Naive B cell (primary cell): ENCODE results near the gene TSPAN10. TPM values are rescaled to one million over a fixed set of nuclear protein-coding genes. Genes with fewer than 3 reads are reported as not detected.

Experiments
- ATAC-seq, 2 donors: fragments of 150-1000 bp; cut with Tn5 transposase; 2 replicates each; pipeline ENCODE4 v1.10.0; 2021; ENCODE audit warnings: low read depth in 2 of 2, mild to moderate bottlenecking in 2 of 2, moderate library complexity in 2 of 2
- DNase-seq: peaks from one replicate; pipeline ENCODE4 v3.0.0; 2022
- H3K27ac Mint-ChIP-seq, 6 donors: one replicate each; pipeline ENCODE4 v1.8.0; 2020 to 2022; ENCODE audit warnings: mild to moderate bottlenecking in 6 of 6, mixed read lengths in 6 of 6, moderate library complexity in 5 of 6, inconsistent platforms in 2 of 6
- H3K27me3 Mint-ChIP-seq, 3 donors: one replicate each; pipeline ENCODE4 v1.8.0; 2021 to 2022; ENCODE audit warnings: mixed read lengths in 3 of 3, mild to moderate bottlenecking in 1 of 3
- H3K36me3 Mint-ChIP-seq, 2 donors: one replicate each; pipeline ENCODE4 v1.8.0; 2020 to 2022; ENCODE audit warnings: mixed read lengths in 2 of 2, inconsistent platforms in 1 of 2, mild to moderate bottlenecking in 1 of 2
- H3K4me1 Mint-ChIP-seq, 3 donors: one replicate each; pipeline ENCODE4 v1.8.0; 2020 to 2022; ENCODE audit warnings: mixed read lengths in 3 of 3, inconsistent platforms in 1 of 3, mild to moderate bottlenecking in 1 of 3, moderate library complexity in 1 of 3
- H3K4me3 Mint-ChIP-seq, 8 donors: one replicate each; pipeline ENCODE4 v1.8.0; 2020 to 2022; ENCODE audit warnings: mild to moderate bottlenecking in 8 of 8, mixed read lengths in 8 of 8, moderate library complexity in 8 of 8, inconsistent platforms in 2 of 8
- H3K9me3 Mint-ChIP-seq, 7 donors: one replicate each; pipeline ENCODE4 v1.8.0; 2020 to 2022; ENCODE audit warnings: mixed read lengths in 7 of 7, mild to moderate bottlenecking in 5 of 7, inconsistent platforms in 2 of 7, moderate library complexity in 1 of 7
- polyA plus RNA-seq, 6 donors: library from polyadenylated mRNA; unstranded; fragments of 300-500 nt; fragmentation: Illumina TruSeq; gene quantifications; one replicate each; pipeline ENCODE4 v1.2.3, GENCODE V29; 2021; ENCODE audit warnings: low read depth in 6 of 6

Gene TSPAN10
- polyA plus RNA-seq, 6 donors from 2014 or later = 0.34 to 0.92 (median 0.86) TPM; not detected in 1

GRCh38 chr17:81641825-81642489, 5.0 kb downstream of the TSPAN10 start:
- Mint-ChIP-seq H3K27me3 (peaks cover 0 to 3% (median 2%) of the 10 kb centered on the region in 3 donors), H3K4me1 (peaks cover 0 to 5% (median 3%) of the 10 kb centered on the region in 3 donors), H3K4me3 (peak overlapping the region in 1 of 8 donors; percentile 49), H3K36me3 (no peaks in the 10 kb centered on the region), H3K9me3 (no peaks in the 10 kb centered on the region), H3K27ac (no peak overlapping the region)
- DNase-seq (no peak), ATAC-seq (no peak)

- no peaks in the 10 kb centered on the region for H3K36me3 Mint-ChIP-seq
- H3K4me3 Mint-ChIP-seq = no peak overlapping the region
- DNase-seq = no peak
- no peaks in the 10 kb centered on the region for H3K4me1 Mint-ChIP-seq
- no peak overlapping the region for H3K27ac Mint-ChIP-seq
- peaks cover 0 to 4% (median 0%) of the 10 kb centered on the region in 7 donors for H3K9me3 Mint-ChIP-seq
- no peak for ATAC-seq
- peaks cover 9 to 21% (median 11%) of the 10 kb centered on the region in 3 donors for H3K27me3 Mint-ChIP-seq
Measured at GRCh38 chr17:81644496-81644895, 7.5 kb downstream of the TSPAN10 start.

- H3K27me3 Mint-ChIP-seq = peaks cover 9 to 26% (median 11%) of the 10 kb centered on the region in 3 donors
- H3K4me1 Mint-ChIP-seq = no peaks in the 10 kb centered on the region
- H3K9me3 Mint-ChIP-seq = peaks cover 0 to 4% (median 0%) of the 10 kb centered on the region in 7 donors
- H3K4me3 Mint-ChIP-seq = no peak overlapping the region
- H3K36me3 Mint-ChIP-seq = no peaks in the 10 kb centered on the region
- DNase-seq (no peak), ATAC-seq (no peak)
- H3K27ac Mint-ChIP-seq = no peak overlapping the region
Measured at GRCh38 chr17:81644976-81645952, 8.3 kb downstream of the TSPAN10 start.

- H3K36me3 Mint-ChIP-seq = no peaks in the 10 kb centered on the region
- ATAC-seq (no peak), DNase-seq (no peak)
- peaks cover 9 to 39% (median 18%) of the 10 kb centered on the region in 3 donors for H3K27me3 Mint-ChIP-seq
- H3K9me3 Mint-ChIP-seq = peaks cover 0 to 4% (median 0%) of the 10 kb centered on the region in 7 donors
- H3K4me3 Mint-ChIP-seq = no peak overlapping the region
- H3K4me1 Mint-ChIP-seq = peaks cover 0 to 5% (median 2%) of the 10 kb centered on the region in 3 donors
- no peak overlapping the region for H3K27ac Mint-ChIP-seq
Measured at GRCh38 chr17:81646869-81647600, 10.0 kb downstream of the TSPAN10 start.

- ATAC-seq = no peak
Measured at GRCh38 chr17:81647640-81648012, 10.6 kb downstream of the TSPAN10 start.

GRCh38 chr17:81648013-81648706, 11.2 kb downstream of the TSPAN10 start:
- Mint-ChIP-seq H3K27ac (no peak overlapping the region), H3K36me3 (no peaks in the 10 kb centered on the region), H3K4me1 (peaks cover 2 to 9% (median 5%) of the 10 kb centered on the region in 3 donors), H3K27me3 (peaks cover 9 to 40% (median 19%) of the 10 kb centered on the region in 3 donors), H3K9me3 (peaks cover 0 to 4% (median 0%) of the 10 kb centered on the region in 7 donors), H3K4me3 (no peak overlapping the region)
- no peak for DNase-seq
- ATAC-seq = no peak

More at GRCh38 chr17:81647640-81648012, 10.6 kb downstream of the TSPAN10 start:
- Mint-ChIP-seq H3K4me1 (peaks cover 0 to 6% (median 3%) of the 10 kb centered on the region in 3 donors), H3K27me3 (peaks cover 9 to 40% (median 19%) of the 10 kb centered on the region in 3 donors), H3K4me3 (no peak overlapping the region), H3K27ac (no peak overlapping the region), H3K9me3 (peaks cover 0 to 4% (median 0%) of the 10 kb centered on the region in 7 donors), H3K36me3 (no peaks in the 10 kb centered on the region)
- DNase-seq = no peak

GRCh38 chr17:81648707-81649085, 11.7 kb downstream of the TSPAN10 start:
- H3K27me3 Mint-ChIP-seq = peaks cover 9 to 46% (median 19%) of the 10 kb centered on the region in 3 donors
- peaks cover 7 to 15% (median 10%) of the 10 kb centered on the region in 3 donors for H3K4me1 Mint-ChIP-seq
- no peak overlapping the region for H3K27ac Mint-ChIP-seq

GRCh38 chr17:81650951-81651350, 14.0 kb downstream of the TSPAN10 start:
- no peaks in the 10 kb centered on the region for H3K36me3 Mint-ChIP-seq
- no peak overlapping the region for H3K27ac Mint-ChIP-seq
- peaks cover 0 to 4% (median 0%) of the 10 kb centered on the region in 7 donors for H3K9me3 Mint-ChIP-seq
- peaks cover 9 to 47% (median 19%) of the 10 kb centered on the region in 3 donors for H3K27me3 Mint-ChIP-seq
- H3K4me1 Mint-ChIP-seq = peaks cover 11 to 21% (median 13%) of the 10 kb centered on the region in 3 donors
- ATAC-seq (no peak), DNase-seq (no peak)
- H3K4me3 Mint-ChIP-seq = peak overlapping the region in 1 of 8 donors; percentile 33

More at GRCh38 chr17:81648707-81649085, 11.7 kb downstream of the TSPAN10 start:
- ATAC-seq (no peak), DNase-seq (no peak)
- H3K9me3 Mint-ChIP-seq = peaks cover 0 to 4% (median 0%) of the 10 kb centered on the region in 7 donors
- H3K36me3 Mint-ChIP-seq = no peaks in the 10 kb centered on the region
- peak overlapping the region in 1 of 8 donors; percentile 25 for H3K4me3 Mint-ChIP-seq

- Mint-ChIP-seq H3K4me3 (peak overlapping the region in 7 of 8 donors; percentile 3 to 76 (median 49)), H3K36me3 (no peaks in the 10 kb centered on the region), H3K27ac (peak overlapping the region in 3 of 6 donors; percentile 77 to 84 (median 80)), H3K27me3 (peaks cover 9 to 46% (median 19%) of the 10 kb centered on the region in 3 donors), H3K4me1 (peaks cover 11 to 21% (median 13%) of the 10 kb centered on the region in 3 donors), H3K9me3 (peaks cover 0 to 4% (median 0%) of the 10 kb centered on the region in 7 donors)
- no peak for ATAC-seq
- DNase-seq = no peak
Measured at GRCh38 chr17:81651692-81652091, 14.7 kb downstream of the TSPAN10 start.

GRCh38 chr17:81652906-81653771, 16.1 kb downstream of the TSPAN10 start:
- peak; percentile 78 to 84 for ATAC-seq
- Mint-ChIP-seq H3K9me3 (peaks cover 0 to 4% (median 0%) of the 10 kb centered on the region in 7 donors), H3K4me1 (peaks cover 11 to 21% (median 13%) of the 10 kb centered on the region in 3 donors), H3K36me3 (no peaks in the 10 kb centered on the region), H3K27me3 (peaks cover 5 to 35% (median 8%) of the 10 kb centered on the region in 3 donors), H3K27ac (peak overlapping the region in 4 of 6 donors; percentile 80 to 90 (median 86)), H3K4me3 (peak overlapping the region; percentile 79 to 92 (median 88))
- no peak for DNase-seq

- DNase-seq (no peak), ATAC-seq (no peak)
- H3K27me3 Mint-ChIP-seq = peaks cover 0 to 18% (median 8%) of the 10 kb centered on the region in 3 donors
- peak overlapping the region in 1 of 6 donors; percentile 20 for H3K27ac Mint-ChIP-seq
- no peak overlapping the region for H3K4me3 Mint-ChIP-seq
- peaks cover 11 to 21% (median 13%) of the 10 kb centered on the region in 3 donors for H3K4me1 Mint-ChIP-seq
- H3K9me3 Mint-ChIP-seq = no peaks in the 10 kb centered on the region
- H3K36me3 Mint-ChIP-seq = no peaks in the 10 kb centered on the region
Measured at GRCh38 chr17:81655378-81656117, 18.6 kb downstream of the TSPAN10 start.
